Nucleus accumbens (tissue), 56 donors: ENCODE results near the gene ADAM22.
A peak's percentile ranks its signal among the peaks of the same experiment; 100 is the strongest.

Experiments used
- DNase-seq, 56 donors: peaks; one replicate each; lab custom pipeline; 2025; lab: John Stamatoyannopoulos, UW

ADAM22 gene

DNA sequence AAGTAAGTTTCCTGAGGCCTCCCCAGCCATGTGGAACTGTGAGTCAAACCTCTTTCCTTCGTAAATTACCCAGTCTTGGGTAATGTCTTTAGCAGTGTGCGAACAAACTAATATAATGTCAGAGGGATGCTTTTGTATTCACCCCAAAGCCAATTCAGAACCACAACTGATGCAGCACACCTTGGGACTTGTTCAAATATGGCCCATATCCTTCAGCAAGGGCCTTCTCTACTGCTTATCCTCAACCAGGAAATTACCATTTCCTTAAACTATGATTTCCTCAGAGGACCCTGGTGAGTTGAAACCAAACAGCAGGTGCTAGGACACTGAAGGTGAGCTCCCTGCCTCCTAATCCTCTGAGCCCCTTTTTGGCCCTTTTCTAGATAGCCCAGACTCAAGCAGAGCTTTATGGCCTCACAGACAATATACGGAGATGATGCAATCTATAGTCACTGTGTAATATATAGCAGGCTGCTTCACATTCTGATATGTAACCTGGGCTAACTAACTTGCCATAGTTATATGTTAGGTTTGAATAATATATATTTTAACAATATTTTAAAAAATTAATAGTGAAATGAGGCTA is 270.6 kb downstream of the ADAM22 start:
- DNase-seq, result no peak

DNA sequence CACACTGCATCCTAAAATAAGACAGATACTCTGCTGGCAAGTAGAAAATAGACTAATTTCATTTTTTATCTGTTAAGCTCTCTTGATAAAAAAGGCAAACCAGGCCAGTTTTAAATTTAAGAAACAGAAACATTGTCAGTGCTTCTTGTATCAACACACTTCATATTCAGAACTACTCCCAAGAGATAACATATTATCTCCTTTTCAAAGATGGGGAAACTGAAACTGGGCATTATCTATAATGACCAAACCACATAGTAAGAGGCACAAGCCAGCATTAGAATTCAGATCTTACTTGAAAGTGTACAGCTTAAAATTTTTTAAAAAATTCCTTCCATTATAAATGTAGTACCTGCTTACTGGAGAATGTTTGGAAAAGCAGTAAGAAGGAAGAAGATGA is 271.1 kb downstream of the ADAM22 start:
- no peak for DNase-seq

DNA sequence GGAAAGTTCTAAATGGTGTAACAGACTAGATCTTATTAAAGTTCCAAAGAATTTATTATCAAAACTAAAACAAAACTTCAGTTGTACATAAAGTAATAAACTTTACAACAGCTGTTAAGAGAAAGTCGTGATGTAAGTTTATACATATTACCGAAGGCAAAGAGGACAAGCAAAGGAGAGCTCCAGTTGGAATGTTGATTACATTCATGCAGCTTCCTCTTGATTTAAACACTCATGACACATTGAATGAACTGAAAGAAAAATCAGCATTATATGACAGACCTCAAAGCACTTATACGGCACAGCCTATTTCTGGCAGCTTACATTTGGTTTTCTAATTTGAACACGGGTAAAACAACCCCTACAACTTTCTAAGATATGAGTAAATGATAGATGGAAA is 272.2 kb downstream of the ADAM22 start:
- no peak for DNase-seq

DNA sequence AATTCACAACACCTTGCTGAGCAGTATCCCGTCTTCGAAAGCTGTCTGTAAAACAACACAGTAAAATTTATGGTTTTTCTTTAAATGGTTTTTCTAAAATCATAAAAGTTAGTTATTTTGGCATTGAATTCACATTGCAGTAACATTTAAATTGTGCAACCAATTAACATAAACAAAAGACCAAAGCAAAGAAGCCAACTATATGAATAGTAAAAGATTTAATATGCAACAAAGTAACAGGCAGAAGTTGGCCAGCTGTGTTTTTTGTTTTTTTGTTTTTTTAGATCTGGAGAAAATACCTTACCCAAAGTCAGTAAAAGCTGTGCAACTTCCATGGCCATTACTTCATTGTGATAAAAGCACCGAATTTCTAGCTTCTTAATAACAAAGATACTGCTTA is 274.5 kb downstream of the ADAM22 start:
- DNase-seq, result no peak

DNA sequence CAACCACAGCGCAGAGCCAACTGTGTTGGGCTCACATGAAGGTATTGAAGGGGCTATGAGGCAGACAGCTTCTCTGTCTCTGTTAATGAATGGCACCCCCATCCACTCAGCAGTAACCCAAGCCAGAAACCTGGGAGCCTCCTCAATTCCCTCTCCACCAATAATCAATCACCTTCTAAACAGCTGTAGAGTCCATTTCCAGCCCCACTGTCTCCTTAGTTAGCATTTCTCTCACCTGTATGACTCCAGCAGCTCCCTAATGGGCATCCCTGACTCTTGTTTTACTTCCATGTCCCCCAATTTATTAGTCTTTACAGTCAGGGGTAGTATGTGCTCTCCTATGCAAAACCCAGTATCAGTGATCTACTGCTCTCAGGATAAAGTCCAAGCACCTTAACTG is 278.9 kb downstream of the ADAM22 start:
- DNase-seq, result no peak

DNA sequence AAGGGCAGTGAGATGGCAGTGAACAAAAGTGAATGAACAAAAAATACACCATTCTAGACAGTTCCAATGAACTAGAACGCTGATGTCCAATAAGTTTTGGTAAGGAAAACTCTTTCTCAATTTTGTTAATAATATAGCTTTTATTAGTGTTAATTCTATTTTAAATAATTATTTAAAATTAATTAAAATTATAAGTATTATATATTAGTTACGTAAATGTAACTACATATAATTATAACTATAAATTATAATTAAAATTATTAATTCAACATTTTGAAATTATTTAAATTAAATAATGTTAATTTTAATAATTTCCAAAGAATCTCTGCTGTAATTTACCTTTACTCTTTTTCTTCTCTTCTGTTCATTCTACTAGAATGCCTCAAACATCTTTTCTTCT is 280.4 kb downstream of the ADAM22 start:
- DNase-seq, result no peak

DNA sequence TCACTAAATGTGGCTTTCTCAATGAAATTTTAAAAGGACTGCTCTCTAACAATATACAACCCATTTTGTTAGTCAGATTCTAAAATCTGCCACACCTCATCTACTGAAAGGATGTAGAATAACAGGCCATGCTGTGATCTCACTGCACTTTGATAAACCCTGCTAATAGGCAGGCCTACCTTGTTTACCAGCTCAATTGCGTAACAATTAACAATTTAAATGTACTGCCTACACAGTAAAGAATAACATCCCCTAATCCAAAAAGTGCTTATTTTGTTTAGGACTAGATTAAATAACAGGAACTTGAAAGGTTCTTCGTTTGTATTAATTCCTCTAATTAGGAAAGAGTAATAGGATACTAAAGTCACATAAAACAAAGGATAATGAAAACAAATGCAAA is 281.2 kb downstream of the ADAM22 start:
- DNase-seq, result no peak

DNA sequence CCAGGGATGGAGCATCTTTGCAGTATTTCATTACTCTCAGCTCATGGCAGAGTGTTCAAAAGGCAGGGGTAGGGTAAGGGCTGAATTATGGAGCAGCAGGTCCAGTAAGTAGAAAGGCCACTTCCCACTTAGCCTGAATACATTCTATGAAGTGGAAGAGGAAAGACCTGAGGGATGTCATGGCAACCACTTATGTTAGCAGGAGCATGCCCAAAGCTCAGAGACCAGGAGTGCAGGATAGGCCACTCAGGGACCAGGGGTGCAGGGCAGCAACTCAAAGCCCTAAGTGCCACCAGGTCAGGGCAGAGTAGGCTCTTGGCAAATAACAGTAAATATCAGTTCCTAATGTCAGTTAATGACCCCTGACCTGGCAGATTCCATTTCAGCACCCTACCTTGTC is 282.2 kb downstream of the ADAM22 start:
- no peak for DNase-seq

DNA sequence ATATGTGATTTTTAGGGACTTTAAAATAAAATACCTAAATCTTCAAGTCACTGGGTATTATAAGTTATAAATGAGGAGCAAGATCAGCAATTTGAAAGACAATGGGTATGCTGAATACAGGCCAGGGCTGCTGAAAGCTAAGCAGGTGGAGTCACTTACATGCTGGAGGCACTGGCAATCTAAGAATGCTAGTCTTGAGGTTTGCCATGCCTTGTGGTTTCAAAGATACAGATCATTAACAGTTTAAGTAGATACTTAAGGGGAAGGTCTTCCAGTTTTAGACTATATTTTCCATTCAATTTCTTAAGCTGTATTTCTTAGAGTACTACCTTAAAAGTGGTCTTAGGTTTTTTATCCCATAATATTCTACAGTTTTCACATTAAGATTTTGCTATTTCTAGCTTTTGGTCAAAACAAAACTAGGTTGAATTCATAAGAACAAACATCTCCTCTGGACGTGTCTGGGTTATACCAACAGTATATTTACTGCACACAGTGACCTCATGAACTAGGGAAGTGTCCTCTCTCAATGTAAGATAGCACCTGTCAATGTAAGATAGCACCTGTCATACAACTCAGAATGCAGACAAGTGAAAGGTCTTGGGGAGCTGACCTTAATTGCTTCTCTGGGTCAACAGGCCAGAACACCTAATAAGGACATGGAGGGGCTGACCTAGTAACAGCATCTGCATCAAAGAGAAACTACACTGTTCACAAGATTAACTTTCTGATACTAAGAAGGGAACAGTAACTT is 283.8 kb downstream of the ADAM22 start:
- DNase-seq, result no peak

DNA sequence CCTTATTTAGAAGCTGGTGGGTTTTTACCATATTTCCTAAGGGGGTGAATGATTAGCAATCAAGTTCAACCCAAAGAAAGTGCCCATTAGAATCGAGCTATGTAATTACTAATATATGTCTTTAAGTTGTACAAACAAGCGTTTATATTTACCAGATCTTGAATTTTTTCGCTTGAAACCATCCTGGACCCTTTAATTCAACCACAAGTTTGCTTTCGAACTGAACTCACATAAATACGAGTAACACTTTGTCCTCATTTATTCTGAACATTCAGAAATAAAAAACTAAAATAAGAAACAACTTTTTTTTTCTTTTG is 284.3 kb downstream of the ADAM22 start:
- DNase-seq, result no peak

DNA sequence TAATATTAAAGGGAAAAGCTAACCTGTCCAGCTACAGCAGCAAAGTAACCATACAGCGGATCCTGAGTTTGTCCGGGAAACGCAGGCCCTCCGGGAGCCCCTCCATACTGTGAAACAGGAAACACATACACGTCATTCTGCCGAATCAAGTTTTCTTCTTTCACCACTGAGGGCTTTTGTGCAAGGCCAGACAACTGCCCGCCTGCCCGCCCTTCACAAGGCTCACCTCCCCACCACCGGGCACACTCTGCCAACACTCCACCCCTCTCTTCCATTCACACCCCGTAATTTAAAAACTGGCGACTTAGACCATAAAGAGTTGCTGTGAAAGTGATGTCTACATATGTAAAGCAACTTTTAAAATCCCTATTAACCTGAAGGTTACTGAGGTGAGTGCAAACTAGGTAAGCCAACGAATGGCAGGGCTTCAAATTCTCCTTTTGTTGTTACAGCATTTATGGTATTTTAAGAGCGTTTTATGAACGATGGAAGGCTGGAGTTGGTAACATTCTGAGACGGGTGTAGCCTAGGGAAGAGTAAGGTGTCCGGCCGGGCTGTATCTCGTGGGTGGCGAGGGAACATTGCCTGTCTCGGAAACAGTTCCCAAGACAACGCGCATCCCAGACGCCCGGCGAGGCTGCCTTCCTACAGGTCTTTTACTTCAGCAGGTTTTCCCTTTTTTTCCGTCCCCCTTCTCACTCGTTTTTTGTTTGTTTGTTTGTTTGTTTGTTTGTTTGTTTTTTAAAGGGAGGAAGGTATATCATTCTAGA is 285.0 kb downstream of the ADAM22 start:
- peak in 41 of 56 donors; percentile 4 to 60 (median 33) for DNase-seq

DNA sequence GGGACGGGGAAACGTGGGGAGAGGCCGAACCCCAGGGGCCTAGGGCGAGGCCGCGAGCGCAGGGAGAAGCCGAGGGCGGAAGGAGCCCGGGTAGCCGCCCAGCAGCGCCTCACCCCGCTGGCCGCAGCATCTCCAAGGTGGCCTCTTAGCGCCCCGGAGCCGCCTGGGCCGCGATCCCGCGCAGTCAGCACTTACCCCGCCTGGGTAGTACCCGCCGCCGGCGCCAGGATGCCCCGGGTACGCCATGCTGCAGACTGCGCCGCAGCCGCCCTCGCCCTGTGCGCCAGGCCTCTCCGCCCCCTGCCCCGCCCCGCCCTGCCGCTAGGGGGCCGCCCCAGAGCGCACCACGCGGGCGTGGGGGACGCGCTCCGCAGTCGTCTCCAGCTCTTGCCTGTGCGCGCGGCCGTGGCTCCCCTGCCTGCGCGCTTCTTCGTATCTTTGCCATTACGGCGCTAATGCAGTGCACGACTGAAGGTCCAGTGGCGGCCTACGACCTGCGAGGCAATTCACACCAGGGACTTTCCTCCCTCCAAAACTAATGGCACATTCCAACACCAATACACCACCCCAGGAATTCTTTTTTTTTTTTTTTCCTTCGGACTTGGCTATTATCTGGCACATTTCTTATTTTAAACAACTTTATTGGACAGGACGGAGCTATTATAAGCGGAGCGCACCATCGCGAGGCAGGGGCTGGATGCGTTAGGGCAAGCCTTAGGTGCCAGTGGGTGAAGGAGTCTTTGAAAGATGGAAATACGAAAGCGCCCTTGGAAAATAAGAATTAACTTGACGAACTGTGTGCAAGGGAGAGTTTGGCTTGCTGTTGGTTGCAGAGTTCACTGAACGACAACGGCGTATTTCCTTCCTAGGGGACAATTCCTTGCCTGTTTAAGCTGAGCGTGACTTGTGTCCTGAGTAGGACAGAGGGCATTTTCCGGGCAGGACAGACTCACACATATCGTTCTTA is 286.0 kb downstream of the ADAM22 start, which contains the start of gene SRI:
Gene SRI, minus strand, starts transcription at position 258 of the 967 bp plus-strand sequence. Its CDS starts 12 bp downstream, at position 246.
- DNase-seq, result peak in 55 of 56 donors; percentile 26 to 92 (median 81)

DNA sequence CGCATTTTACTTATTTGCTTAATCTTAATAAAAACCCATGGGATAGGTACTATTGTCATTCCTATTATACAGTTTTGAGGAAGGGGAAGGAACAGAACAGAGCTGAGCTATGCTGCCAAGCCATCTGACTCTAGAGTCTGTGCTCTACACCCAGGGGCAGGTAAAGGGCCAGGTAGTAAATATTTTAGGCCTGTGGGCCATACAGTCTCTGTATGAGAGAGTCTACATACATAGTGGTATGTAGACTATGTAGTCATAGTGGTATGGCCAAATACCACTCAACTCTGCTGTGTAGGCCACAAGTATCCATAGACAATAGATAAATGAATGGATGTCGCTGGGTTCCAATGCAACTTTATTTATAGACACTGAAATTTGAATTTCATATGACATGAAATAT is 289.2 kb downstream of the ADAM22 start:
- DNase-seq, result no peak

DNA sequence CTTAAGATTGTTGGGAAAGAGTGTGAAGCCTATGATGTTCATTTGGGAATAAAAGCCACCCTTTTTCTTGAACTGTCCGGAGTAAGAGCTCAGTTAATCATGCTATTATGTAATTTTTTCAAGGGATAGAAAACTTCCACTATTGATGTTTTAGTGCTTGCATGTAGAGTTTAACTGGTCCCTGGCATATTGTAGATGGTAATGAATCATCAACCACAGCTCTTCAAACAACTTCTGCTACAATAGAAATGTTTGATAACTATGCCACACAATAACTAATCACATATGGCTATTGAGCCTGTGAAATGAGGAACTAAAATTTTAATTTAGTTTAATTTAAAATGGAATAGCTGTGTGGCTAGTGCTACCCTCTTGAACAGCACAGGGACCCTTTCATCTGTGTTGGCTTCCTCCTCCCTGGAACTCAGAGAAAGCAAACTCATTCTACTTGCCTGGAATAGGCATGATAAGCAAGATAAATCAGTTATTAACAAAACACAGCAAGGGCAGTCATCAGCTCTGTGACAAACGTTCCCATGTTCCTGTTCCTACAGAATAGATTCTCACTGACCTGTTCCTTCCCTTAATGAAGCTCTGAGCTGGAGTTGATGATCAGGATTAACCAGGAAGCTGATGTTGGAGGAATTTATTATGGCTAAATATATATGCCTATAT is 290.7 kb downstream of the ADAM22 start:
- DNase-seq, result no peak

DNA sequence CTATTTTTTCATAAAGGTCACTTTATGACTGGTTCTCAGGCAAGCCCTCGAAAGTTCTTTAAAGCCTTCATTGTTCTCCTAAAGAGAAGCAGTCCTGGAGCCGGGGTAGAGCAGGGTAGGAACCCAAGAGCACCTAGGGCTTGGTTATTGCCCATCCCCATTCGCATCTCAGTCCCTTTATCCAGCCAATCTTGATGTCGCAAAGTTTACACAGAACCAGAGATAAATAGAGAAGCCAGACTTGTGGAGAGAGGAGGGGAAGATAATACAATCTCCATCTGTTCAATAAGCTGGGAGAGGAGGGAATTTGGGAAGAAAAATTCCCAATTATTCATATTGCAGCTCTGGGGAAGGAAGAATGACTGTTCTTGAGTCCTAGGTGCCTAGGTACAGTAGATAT is 292.1 kb downstream of the ADAM22 start:
- DNase-seq, result no peak

DNA sequence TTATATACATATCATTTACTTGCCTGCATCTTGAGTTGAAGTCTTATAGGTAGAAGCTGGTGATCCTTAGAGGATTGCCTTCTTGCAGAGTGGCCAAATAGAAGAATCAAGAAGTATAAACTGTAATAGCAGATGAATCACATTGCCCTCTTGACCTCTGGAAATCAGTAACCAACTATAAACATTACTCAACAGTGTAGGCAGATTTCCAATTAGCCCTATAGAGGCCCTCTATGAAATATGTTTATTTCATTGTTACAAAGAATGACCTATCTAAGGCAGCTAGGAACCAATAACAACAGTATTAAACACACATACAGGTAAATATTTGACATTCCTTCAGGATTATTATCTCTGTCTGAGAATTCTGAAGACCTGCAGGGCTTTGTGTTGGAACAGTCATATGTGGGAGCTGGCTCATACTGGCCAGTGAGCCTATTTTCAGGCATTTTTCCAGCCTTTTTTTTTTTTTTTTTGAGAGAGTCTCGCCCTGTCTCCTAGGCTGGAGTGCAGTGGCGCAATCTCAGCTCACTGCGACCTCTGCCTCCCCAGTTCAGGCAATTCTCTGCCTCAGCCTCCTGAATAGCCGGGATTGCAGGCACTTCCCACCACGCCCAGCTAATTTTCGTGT is 292.9 kb downstream of the ADAM22 start:
- no peak for DNase-seq

DNA sequence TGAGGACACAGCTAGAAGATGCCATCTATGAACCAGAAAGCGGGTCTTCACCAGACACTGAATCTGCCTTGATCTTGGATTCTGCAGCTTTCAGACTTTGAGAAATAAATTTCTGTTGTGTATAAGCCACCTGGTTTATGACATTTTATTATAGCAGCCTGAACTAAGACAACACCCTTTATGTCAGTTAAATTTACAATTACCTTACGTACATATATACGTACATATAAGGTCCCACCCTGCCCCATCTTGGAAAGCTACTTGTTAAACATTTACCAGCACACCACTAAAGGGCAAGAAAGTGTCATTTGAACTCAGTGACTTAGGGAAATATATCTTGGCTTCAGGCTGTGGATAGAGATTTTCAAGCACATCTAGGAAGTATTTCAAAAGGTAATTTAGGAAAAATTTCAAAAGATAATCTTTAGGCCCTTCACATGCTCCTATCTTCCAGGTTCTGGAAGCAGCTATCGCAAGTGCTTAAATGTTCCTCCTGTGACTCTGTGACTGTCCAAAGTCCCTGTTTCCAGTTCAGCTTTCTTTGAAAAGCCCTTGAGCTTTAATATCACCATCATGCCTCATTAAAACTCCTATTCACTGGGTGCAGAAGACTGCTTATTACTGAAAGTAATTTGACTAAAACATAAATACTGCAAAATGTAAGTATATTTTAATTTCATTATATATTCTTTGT is 295.4 kb downstream of the ADAM22 start:
- DNase-seq, result no peak

DNA sequence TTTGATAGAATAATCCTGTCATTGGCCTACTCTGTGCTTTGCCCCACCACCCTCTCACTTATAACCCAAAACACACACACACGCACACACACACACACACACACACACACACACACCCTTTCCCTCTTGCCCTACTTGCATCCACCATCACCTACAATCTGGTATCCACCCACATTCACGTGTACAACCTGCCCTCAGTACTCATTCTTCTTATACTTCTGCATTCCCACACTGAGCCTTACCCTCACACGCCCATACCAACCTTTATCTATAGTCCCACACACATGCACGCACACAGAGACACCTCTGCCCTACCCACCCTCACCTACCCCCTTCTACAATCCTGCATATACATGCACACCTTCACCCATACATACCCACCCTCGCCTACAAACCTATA is 296.6 kb downstream of the ADAM22 start:
- DNase-seq, result no peak

DNA sequence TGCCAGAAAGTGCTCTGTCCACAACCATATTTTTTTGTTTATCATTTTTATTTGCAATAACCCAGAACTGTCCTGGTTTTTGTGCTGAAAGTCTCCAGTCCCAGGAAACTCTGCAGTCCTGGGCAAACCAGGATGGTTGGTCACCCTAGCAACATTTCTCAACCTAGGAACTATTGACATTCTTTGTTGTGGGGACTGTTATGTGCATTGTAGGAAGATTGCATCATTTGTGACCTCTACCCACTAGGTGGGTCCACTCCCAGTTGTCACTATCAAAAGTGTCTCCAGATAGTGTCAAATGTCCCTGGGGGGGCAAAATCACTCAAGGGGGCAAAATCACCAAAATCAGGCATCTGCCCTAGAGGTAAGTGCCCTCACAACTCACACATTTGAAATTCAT is 299.8 kb downstream of the ADAM22 start:
- DNase-seq, result no peak
